MM.1S (cell line): ENCODE measurements around the gene PRM1.

Experiments
- DNase-seq: peaks from one replicate; pipeline ENCODE4 v3.0.0-alpha.2; 2015
- H2AFZ ChIP-seq: fragments of 300-600 bp; sonication (generic); 2 replicates; pipeline ENCODE4 v1.6.0; 2016; ENCODE audit warnings: antibody characterized with exemption, low read length
- H3F3A ChIP-seq: fragments of 300-600 bp; sonication (generic); 2 replicates; pipeline ENCODE4 v1.6.1; 2016; ENCODE audit warnings: mild to moderate bottlenecking, antibody characterized with exemption, low read length, moderate library complexity, mixed read lengths; ENCODE audit not compliant: insufficient read depth
- H3K27ac ChIP-seq: fragments of 300-600 bp; sonication (generic); 2 replicates; pipeline ENCODE4 v1.5.1; 2016; ENCODE audit warnings: mild to moderate bottlenecking, low read length
- H3K27me3 ChIP-seq: fragments of 300-600 bp; sonication (generic); replicated peaks from 2 replicates; pipeline ENCODE4 v1.6.0; 2016; ENCODE audit warnings: low read length; ENCODE audit not compliant: insufficient read depth
- H3K36me3 ChIP-seq: fragments of 300-600 bp; sonication (generic); replicated peaks from 2 replicates; pipeline ENCODE4 v1.6.1; 2016; ENCODE audit warnings: mild to moderate bottlenecking, low read length, mixed read lengths; ENCODE audit not compliant: insufficient read depth
- H3K4me1 ChIP-seq: fragments of 300-600 bp; sonication (generic); 2 replicates; pipeline ENCODE4 v1.6.1; 2016; ENCODE audit warnings: low read length, mixed read lengths
- H3K4me2 ChIP-seq: fragments of 300-600 bp; sonication (generic); 2 replicates; pipeline ENCODE4 v1.6.0; 2016; ENCODE audit warnings: low read depth, low read length
- H3K4me3 ChIP-seq: fragments of 300-600 bp; sonication (generic); 2 replicates; pipeline ENCODE4 v1.5.1; 2016; ENCODE audit warnings: low read length, mixed read lengths
- H3K79me2 ChIP-seq: fragments of 300-600 bp; sonication (generic); 2 replicates; pipeline ENCODE4 v1.6.1; 2016; ENCODE audit warnings: mixed run types, low read length, mixed read lengths
- H3K9ac ChIP-seq: fragments of 300-600 bp; sonication (generic); 2 replicates; pipeline ENCODE4 v1.6.1; 2016; ENCODE audit warnings: low read length, mixed read lengths
- H3K9me2 ChIP-seq: fragments of 300-600 bp; sonication (generic); replicated peaks from 2 replicates; pipeline ENCODE4 v1.6.1; 2016; ENCODE audit warnings: mild to moderate bottlenecking, low read length, mixed read lengths; ENCODE audit not compliant: insufficient read depth
- H3K9me3 ChIP-seq: fragments of 300-600 bp; sonication (generic); replicated peaks from 2 replicates; pipeline ENCODE4 v1.6.1; 2016; ENCODE audit warnings: mild to moderate bottlenecking, low read length, mixed read lengths; ENCODE audit not compliant: insufficient read depth
- H4K20me1 ChIP-seq: fragments of 300-600 bp; sonication (generic); 2 replicates; pipeline ENCODE4 v1.6.1; 2016; ENCODE audit warnings: mild to moderate bottlenecking, low read length, moderate library complexity, mixed read lengths; ENCODE audit not compliant: insufficient read depth
- EZH2 ChIP-seq: fragments of 300-600 bp; sonication (generic); optimal IDR thresholded peaks from 2 replicates; pipeline ENCODE3; 2017; ENCODE audit warnings: low read depth, mild to moderate bottlenecking, antibody characterized with exemption, low read length, mixed read lengths
- EZH2phosphoT487 ChIP-seq: fragments of 300-600 bp; sonication (generic); IDR thresholded peaks from 2 replicates; pipeline ENCODE4 v1.6.1; 2018; ENCODE audit warnings: antibody characterized with exemption, low read length
- TF ChIP-seq, protein P1 (sequence below): fragments of 300-600 bp; sonication (generic); IDR thresholded peaks from 2 replicates; pipeline ENCODE4 v1.5.1; 2016; ENCODE audit warnings: antibody characterized with exemption, low read length, mixed read lengths

PRM1 gene

DNA sequence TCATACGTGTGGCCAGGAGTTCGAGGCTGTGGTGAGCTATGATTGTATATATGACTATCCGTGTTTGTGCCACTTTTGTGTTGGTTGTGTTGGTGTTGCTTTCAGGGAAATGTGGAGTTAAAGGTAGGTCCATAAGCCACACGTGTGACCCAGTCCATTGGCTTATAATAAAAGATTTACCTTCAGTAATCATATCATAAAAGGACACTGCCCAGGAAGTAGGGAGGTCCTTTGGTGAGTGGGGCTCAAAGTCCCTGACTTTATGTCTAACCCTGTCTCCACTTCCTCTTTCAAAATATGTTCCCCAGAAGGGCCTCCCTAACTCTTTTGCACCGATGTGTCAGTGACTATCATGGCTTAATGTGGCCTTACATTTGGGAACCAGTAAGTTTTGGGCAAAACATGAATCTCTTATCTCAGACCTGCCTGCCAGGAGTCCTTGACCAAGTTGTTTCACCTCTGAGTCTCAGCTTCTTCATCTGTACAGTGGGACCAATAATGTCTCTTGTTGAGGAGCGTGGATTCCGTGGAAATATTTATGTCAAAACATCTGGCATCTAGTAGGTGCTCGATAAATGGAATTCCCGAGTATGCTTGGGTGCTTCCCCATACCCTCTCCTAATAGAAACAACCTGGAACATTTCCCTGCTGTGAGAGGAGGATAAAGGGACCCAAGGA, 16.8 kb downstream of the PRM1 start:
- no peak overlapping the region for H3K27ac ChIP-seq
- H3K9me2 ChIP-seq, result no peaks in the 10 kb centered on the region
- H3K4me2 ChIP-seq, result no peak overlapping the region
- no peak for DNase-seq
- H2AFZ ChIP-seq, result no peak overlapping the region
- H4K20me1 ChIP-seq, result no peaks in the 10 kb centered on the region
- no peak for TF ChIP-seq EZH2
- TF ChIP-seq, protein P1, sequence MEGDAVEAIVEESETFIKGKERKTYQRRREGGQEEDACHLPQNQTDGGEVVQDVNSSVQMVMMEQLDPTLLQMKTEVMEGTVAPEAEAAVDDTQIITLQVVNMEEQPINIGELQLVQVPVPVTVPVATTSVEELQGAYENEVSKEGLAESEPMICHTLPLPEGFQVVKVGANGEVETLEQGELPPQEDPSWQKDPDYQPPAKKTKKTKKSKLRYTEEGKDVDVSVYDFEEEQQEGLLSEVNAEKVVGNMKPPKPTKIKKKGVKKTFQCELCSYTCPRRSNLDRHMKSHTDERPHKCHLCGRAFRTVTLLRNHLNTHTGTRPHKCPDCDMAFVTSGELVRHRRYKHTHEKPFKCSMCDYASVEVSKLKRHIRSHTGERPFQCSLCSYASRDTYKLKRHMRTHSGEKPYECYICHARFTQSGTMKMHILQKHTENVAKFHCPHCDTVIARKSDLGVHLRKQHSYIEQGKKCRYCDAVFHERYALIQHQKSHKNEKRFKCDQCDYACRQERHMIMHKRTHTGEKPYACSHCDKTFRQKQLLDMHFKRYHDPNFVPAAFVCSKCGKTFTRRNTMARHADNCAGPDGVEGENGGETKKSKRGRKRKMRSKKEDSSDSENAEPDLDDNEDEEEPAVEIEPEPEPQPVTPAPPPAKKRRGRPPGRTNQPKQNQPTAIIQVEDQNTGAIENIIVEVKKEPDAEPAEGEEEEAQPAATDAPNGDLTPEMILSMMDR, result no peak
- TF ChIP-seq EZH2phosphoT487, result no peak
- H3K36me3 ChIP-seq, result no peaks in the 10 kb centered on the region
- peaks cover 8% of the 10 kb centered on the region; the same call in 1 of the 2 replicates for H3K27me3 ChIP-seq
- H3F3A ChIP-seq, result peaks cover 4% of the 10 kb centered on the region; the same call in 1 of the 2 replicates
- no peak overlapping the region for H3K4me3 ChIP-seq
- no peak overlapping the region for H3K9ac ChIP-seq
- peaks cover under 1% of the 10 kb centered on the region; the same call in 1 of the 2 replicates for H3K4me1 ChIP-seq
- H3K9me3 ChIP-seq, result no peaks in the 10 kb centered on the region
- H3K79me2 ChIP-seq, result no peaks in the 10 kb centered on the region

DNA sequence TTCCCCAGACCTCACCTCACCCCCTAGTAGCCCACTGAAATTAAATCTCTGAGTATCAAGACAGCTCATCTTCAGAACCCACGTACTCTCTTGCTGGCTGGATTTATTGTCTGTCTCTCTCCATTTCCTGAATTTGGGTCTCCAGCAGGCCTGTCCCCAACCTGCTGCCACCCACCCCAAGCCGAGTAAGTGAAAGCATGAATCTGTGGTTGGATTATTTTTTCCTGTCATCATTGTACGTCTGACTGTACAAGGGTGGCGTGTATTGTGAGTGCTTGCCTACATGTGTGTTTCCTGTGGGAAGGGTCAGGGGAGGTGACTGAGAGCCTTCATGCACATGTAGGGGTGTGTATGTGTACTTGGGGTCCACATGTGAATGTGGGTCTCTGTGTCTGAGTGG, 17.4 kb downstream of the PRM1 start:
- H3K27ac ChIP-seq, result no peak overlapping the region
- no peak overlapping the region for H3K4me3 ChIP-seq
- H3K4me2 ChIP-seq, result no peak overlapping the region
- no peaks in the 10 kb centered on the region for H3K9me2 ChIP-seq
- no peak for DNase-seq
- peaks cover 9% of the 10 kb centered on the region for H3F3A ChIP-seq
- no peak overlapping the region for H3K9ac ChIP-seq
- H4K20me1 ChIP-seq, result no peaks in the 10 kb centered on the region
- no peaks in the 10 kb centered on the region for H3K79me2 ChIP-seq
- no peak overlapping the region for H2AFZ ChIP-seq
- no peaks in the 10 kb centered on the region for H3K36me3 ChIP-seq
- peaks cover 7% of the 10 kb centered on the region; the same call in 1 of the 2 replicates for H3K27me3 ChIP-seq
- H3K9me3 ChIP-seq, result no peaks in the 10 kb centered on the region
- TF ChIP-seq, protein P1, result no peak
- no peak for TF ChIP-seq EZH2
- TF ChIP-seq EZH2phosphoT487, result no peak
- peaks cover 6% of the 10 kb centered on the region for H3K4me1 ChIP-seq

DNA sequence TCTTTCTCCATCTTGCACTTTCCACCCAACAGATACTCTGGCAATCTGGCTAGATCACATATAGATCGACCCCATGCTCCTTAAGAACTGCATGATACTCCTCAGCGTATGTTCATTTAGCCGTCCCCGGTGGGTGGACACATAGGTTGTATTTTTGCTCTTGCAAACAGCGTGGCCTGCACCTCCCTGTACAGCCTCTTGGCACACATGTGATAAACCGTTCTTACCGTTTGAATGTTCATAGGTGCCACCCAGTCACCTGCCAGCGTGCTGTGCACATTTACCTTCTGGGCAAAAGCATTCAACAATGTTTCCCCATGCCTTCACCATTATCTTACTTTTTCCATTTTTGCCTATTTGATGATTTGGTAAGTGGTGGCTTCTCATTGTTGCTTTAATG, 18.2 kb downstream of the PRM1 start:
- Histone ChIP-seq H3K27me3 (no peaks in the 10 kb centered on the region; the same call in 1 of the 2 replicates), H3K9me2 (no peaks in the 10 kb centered on the region), H3K4me1 (peaks cover 12% of the 10 kb centered on the region), H3K27ac (no peak overlapping the region), H3K36me3 (no peaks in the 10 kb centered on the region), H3K4me2 (no peak overlapping the region), H4K20me1 (no peaks in the 10 kb centered on the region), H3K9ac (no peak overlapping the region), H3F3A (peaks cover 17% of the 10 kb centered on the region), H3K79me2 (no peaks in the 10 kb centered on the region), H2AFZ (no peak overlapping the region), H3K4me3 (no peak overlapping the region), H3K9me3 (no peaks in the 10 kb centered on the region)
- TF ChIP-seq EZH2phosphoT487 (no peak), EZH2 (no peak)
- TF ChIP-seq, protein P1, result no peak
- DNase-seq, result no peak
